NCI-H82 treated with DMSO at 0.1 percent for 48 hours (cell line): ENCODE measurements around the gene NUP93.

Source experiments
- DNase-seq: peaks from one replicate; lab custom pipeline; 2025; ENCODE audit not compliant: unreplicated experiment; lab: John Stamatoyannopoulos, UW

Gene NUP93

GRCh38 chr16:56729735-56730662 lies at the start of gene NUP93:
NUP93 (plus strand) TSS chr16:56730129; CDS start chr16:56748248, 18,119 bp downstream.
- peak; percentile 85 for DNase-seq

GRCh38 chr16:56681939-56682702 lies 47.8 kb upstream of the NUP93 start, which contains the start of gene MT1X:
MT1X (plus strand) TSS chr16:56682470; CDS start chr16:56682541, 71 bp downstream.
- DNase-seq, result peak; percentile 12

GRCh38 chr16:56682703-56683397 lies 47.1 kb upstream of the NUP93 start:
- no peak for DNase-seq

DNA sequence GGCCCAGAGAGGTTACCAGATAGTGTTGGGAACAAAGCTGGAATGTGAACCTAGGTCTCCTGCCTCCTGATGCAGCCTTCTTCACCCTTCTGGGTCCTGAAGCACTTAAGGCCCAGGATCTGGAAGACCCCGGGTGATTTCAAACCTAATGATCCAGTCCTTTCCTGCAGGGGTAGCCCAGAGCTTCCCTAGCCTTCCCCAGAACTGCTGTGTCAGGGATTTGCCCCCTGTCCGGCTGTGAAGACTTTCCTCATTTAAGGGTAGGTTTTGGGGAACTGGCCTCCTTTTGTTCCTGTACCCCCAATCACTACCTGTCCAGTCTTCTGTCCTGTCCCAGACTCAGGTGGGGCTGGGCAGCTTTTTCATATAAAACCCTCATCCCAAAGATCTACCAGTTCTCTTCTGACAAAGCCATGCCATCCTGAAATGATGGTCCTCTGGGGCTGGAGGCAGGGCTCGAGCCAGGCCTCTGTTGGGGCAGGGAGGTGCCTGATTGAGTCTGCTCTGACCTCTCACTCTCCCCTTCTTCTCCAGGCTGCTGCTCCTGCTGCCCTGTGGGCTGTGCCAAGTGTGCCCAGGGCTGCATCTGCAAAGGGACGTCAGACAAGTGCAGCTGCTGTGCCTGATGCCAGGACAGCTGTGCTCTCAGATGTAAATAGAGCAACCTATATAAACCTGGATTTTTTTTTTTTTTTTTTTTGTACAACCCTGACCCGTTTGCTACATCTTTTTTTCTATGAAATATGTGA lies 46.3 kb upstream of the NUP93 start:
- DNase-seq, result no peak

GRCh38 chr16:56684256-56684925 lies 45.5 kb upstream of the NUP93 start:
- no peak for DNase-seq

DNA sequence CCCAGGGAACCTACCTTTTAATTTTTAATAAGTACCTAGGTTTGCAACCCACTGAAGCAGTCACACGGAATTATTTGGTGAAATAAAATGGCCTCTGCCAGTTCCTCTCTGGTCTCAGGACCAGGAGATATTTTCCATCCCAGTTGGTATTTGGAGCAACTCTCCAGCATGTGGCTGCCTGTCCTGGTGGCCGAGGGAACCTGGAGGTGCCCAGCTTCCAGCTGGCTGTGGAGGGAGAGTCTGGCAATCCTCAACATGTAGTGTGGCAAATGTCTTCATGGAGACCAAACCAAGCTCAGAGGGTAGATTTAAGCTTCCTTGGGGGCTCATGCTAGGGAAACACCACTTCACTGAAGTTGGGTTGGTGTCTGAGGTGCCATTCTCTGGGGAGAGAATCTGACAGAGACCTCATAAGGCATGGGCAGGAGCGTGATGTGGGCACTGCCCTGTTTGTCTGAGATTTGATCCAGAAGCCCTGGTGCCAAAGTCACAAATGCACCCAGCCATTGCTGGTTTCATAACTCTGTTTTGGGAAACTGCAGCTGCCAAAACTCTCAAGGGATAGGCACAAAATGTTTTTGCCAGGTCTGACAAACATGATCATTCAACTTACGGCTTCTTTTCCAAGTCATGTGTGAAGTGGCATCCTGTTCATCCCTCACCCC lies 44.9 kb upstream of the NUP93 start:
- no peak for DNase-seq

- no peak for DNase-seq
Measured at GRCh38 chr16:56686758-56687157, 43.2 kb upstream of the NUP93 start.

DNA sequence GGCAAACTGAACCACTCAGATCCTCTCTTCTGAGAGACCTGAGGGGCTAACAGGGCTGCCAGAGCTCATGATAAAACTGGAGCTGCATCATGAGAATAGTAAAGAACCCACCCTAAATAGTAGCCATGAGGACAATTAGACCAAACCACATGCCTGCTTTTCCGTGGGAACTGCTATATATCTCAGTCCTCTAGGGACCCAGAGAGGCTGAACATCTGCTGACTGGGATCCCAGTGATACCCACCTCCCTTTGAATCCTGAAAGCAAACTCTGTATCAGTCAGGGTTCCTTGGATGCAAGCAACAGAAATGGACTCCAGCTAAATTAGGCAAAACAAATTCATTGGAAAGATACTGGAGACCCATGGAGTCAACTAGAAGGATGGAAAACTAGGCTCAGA lies 41.2 kb upstream of the NUP93 start:
- no peak for DNase-seq

GRCh38 chr16:56689171-56689570 lies 40.8 kb upstream of the NUP93 start:
- no peak for DNase-seq

- no peak for DNase-seq
Measured at GRCh38 chr16:56690420-56691122, 39.4 kb upstream of the NUP93 start.

- no peak for DNase-seq
Measured at GRCh38 chr16:56691885-56692284, 38.0 kb upstream of the NUP93 start.

DNA sequence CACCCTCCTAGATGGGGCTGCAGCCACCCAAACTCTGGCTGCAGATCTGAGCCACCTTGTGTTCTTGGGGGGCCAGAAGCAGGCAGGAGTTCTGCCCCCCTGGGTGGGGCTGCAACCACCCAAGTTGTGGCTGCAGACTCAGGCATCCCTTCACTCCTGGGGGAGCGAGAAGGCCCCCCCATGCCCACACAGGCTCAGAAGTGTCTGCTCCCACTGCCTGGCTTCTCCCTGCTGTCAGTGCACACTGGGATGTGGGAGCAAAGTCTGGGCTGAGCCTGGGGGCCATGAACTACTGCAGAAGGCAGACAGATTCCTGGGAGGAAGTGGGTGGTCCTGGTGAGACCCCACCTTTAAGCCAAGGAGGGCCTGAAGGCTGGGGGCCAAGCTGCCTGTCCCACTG lies 34.7 kb upstream of the NUP93 start:
- DNase-seq, result no peak

DNA sequence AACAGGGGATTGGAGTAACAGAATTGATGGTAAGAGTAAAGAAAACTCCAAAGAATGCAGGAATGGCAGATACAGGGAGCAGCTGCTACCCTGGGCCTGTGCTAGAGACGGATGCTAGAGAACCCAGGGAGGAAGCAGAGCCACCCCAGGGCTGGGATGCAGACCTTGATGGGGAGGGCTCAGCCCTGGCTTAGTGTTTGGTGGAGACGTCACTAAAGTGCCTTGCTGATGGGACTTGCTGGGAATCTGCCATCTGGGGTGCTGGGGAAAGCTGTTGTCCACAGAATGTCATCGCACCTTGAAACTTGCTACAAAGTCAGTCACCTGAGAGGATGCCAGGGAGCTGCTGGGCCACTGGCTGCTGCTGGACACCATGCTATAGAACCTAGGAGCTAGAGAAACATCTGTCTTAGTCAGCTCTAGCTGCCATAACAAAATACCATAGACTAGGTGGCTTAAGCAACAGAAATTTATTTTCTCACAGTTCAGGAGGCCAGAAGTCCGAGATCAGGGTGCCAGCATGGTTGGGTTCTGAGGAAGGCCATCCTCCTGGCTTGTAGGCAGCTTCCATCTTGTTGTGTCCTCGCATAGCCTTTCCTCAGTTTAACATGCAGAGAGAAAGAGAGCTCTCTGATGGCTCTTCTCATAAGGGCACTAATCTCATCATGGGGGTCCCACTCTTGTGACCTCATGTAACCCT lies 32.3 kb upstream of the NUP93 start:
- DNase-seq, result no peak

DNA sequence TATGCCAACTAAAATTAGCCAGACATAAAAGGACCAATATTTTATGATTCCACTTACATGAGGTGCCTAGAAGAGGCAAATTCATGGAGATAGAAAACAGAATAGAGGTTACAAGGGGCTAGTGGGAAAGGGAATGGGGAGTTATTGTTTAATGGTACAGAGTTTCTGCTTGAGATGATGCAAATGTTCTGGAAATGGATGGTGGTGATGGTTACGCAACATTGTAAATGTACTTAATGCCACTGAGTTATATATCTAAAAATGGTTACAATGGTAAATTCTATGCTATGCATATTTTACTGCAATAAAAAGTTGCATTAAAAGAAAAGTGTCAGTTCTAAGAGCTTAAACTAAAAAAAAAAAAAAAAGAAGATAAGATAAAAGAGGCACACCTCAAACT lies 29.7 kb upstream of the NUP93 start:
- no peak for DNase-seq

- DNase-seq, result no peak
Measured at GRCh38 chr16:56700631-56701030, 29.3 kb upstream of the NUP93 start.

DNA sequence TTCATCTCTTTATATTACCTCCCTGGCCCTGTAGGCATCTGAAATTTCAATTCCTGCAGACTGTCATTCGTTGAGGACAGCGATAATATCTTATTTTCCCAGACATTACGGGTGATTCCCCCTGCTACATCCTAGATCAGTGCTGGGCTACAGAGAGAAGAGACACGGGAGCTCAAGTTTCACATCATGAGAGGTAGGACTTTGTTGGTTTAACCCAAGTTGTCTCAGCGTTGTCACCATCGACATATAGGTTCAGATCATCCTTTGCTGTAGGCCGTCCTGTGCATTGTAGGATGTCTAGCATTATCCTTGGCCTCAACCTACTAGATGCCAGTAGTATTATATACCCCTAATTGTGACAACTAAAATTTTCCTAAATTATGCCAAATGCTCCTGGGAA lies 28.4 kb upstream of the NUP93 start:
- DNase-seq, result no peak

- no peak for DNase-seq
Measured at GRCh38 chr16:56702836-56703235, 27.1 kb upstream of the NUP93 start.
